Fibroblast of lung (primary cell): ENCODE measurements around the gene CHCHD6. TPM values are rescaled to one million over a fixed set of nuclear protein-coding genes. Genes with fewer than 3 reads are reported as not detected.

Source experiments
- DNase-seq, 2 donors: peaks; one replicate each; pipeline versions ENCODE4 v3.0.0 to v3.0.0-alpha.2; 2010; ENCODE audit warnings: low read depth in 2 of 2
- H2AFZ ChIP-seq: 2 replicates; pipeline ENCODE4 v1.5.1; 2012; ENCODE audit warnings: low read length, control low read depth, inconsistent platforms
- H3K27ac ChIP-seq: 2 replicates; pipeline ENCODE4 v1.5.1; 2011; ENCODE audit warnings: low read length, control low read depth; ENCODE audit not compliant: insufficient read depth
- H3K27me3 ChIP-seq: 2 replicates; pipeline ENCODE4 v1.5.1; 2011; ENCODE audit warnings: mild to moderate bottlenecking, low read length; ENCODE audit not compliant: control insufficient read depth, insufficient read depth
- H3K36me3 ChIP-seq: 2 replicates; pipeline ENCODE4 v1.5.1; 2011; ENCODE audit warnings: low read length; ENCODE audit not compliant: control insufficient read depth, insufficient read depth
- H3K4me1 ChIP-seq: 2 replicates; pipeline ENCODE4 v1.5.1; 2011; ENCODE audit warnings: low read length; ENCODE audit not compliant: control insufficient read depth, insufficient read depth; ENCODE audit errors: extremely low read depth
- H3K4me2 ChIP-seq: 2 replicates; pipeline ENCODE4 v1.5.1; 2011; ENCODE audit warnings: low read length, control low read depth; ENCODE audit not compliant: insufficient read depth; ENCODE audit errors: extremely low read depth
- H3K4me3 ChIP-seq, 4 experiments: fragments of 200-600 bp in 1 of 4; sonication (generic) in 1 of 4; replicated peaks in 1 of 4; 2 replicates each; pipeline ENCODE4 v1.5.1; 2011 to 2016; ENCODE audit warnings: low read length in 4 of 4, low read depth in 3 of 4, mild to moderate bottlenecking in 3 of 4, control low read depth in 2 of 4, inconsistent platforms in 1 of 4, mixed read lengths in 1 of 4; ENCODE audit not compliant: insufficient read depth in 1 of 4; ENCODE audit errors: control extremely low read depth in 1 of 4
- H3K79me2 ChIP-seq: 2 replicates; pipeline ENCODE4 v1.5.1; 2012; ENCODE audit warnings: mild to moderate bottlenecking, low read length, inconsistent platforms; ENCODE audit not compliant: control insufficient read depth, insufficient read depth
- H3K9ac ChIP-seq: 2 replicates; pipeline ENCODE4 v1.5.1; 2011; ENCODE audit warnings: mild to moderate bottlenecking, low read length, control low read depth; ENCODE audit not compliant: insufficient read depth
- H3K9me3 ChIP-seq: 2 replicates; pipeline ENCODE4 v1.5.1; 2012; ENCODE audit warnings: low read depth, low read length; ENCODE audit not compliant: control insufficient read depth, insufficient read depth
- H4K20me1 ChIP-seq: 2 replicates; pipeline ENCODE4 v1.5.1; 2011; ENCODE audit warnings: low read length; ENCODE audit not compliant: control insufficient read depth, insufficient read depth; ENCODE audit errors: extremely low read depth
- EZH2 ChIP-seq: IDR thresholded peaks from 2 replicates; pipeline ENCODE4 v1.5.1; 2012; ENCODE audit warnings: low read length, control low read depth, mild to moderate bottlenecking; ENCODE audit errors: missing control alignments
- polyA plus RNA-seq, 2 donors: library from polyadenylated mRNA; depleted of rRNA in 1 of 2; stranded (reverse) in 1 of 2; unstranded in 1 of 2; fragments of >200 nt; gene quantifications; 2 replicates each; pipeline ENCODE4 v1.2.1, GENCODE V29; 2011 to 2012; ENCODE audit warnings: missing spikeins in 1 of 2
- total RNA-seq: library from RNA; depleted of rRNA; stranded (reverse); fragments of >200 nt; gene quantifications from 2 replicates; pipeline ENCODE4 v1.2.1, GENCODE V29; 2014
- TF ChIP-seq, protein P1 (sequence below), 2 donors: IDR thresholded peaks in 1 of 2; conservative IDR thresholded peaks in 1 of 2; 1 replicate in 1 of 2; 2 replicates in 1 of 2; pipeline ENCODE4 v1.5.1; 2011 to 2012; ENCODE audit warnings: low read length in 2 of 2, control low read depth in 1 of 2, inconsistent platforms in 1 of 2, low read depth in 1 of 2, mild to moderate bottlenecking in 1 of 2

Gene CHCHD6
- total and polyA plus RNA-seq, 2 donors (not counting 1 experiment from before 2014, with no cell fraction given): 9.5 to 11.1 TPM

GRCh38 chr3:126916546-126916945, 212.5 kb downstream of the CHCHD6 start:
- TF ChIP-seq, protein P1, sequence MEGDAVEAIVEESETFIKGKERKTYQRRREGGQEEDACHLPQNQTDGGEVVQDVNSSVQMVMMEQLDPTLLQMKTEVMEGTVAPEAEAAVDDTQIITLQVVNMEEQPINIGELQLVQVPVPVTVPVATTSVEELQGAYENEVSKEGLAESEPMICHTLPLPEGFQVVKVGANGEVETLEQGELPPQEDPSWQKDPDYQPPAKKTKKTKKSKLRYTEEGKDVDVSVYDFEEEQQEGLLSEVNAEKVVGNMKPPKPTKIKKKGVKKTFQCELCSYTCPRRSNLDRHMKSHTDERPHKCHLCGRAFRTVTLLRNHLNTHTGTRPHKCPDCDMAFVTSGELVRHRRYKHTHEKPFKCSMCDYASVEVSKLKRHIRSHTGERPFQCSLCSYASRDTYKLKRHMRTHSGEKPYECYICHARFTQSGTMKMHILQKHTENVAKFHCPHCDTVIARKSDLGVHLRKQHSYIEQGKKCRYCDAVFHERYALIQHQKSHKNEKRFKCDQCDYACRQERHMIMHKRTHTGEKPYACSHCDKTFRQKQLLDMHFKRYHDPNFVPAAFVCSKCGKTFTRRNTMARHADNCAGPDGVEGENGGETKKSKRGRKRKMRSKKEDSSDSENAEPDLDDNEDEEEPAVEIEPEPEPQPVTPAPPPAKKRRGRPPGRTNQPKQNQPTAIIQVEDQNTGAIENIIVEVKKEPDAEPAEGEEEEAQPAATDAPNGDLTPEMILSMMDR (conservative IDR thresholded peaks at IDR 0.05 in 1 of 2, IDR thresholded peaks at IDR 0.05 in 1 of 2; ENCODE audit: low read depth in 1 of 2, low read length in 2 of 2): no peak
- TF ChIP-seq EZH2: no peak
- Histone ChIP-seq H3K4me1 (no peaks in the 10 kb centered on the region), H3K27ac (no peak overlapping the region), H3K36me3 (no peaks in the 10 kb centered on the region), H3K4me2 (no peak overlapping the region), H3K79me2 (no peaks in the 10 kb centered on the region), H4K20me1 (no peaks in the 10 kb centered on the region), H3K27me3 (no peaks in the 10 kb centered on the region), H2AFZ (no peak overlapping the region), H3K9me3 (no peaks in the 10 kb centered on the region), H3K4me3 (no peak overlapping the region), H3K9ac (no peak overlapping the region)
- DNase-seq: no peak

- TF ChIP-seq, protein P1 (conservative IDR thresholded peaks at IDR 0.05 in 1 of 2, IDR thresholded peaks at IDR 0.05 in 1 of 2; ENCODE audit: low read depth in 1 of 2, low read length in 2 of 2): no peak
- TF ChIP-seq EZH2: no peak
- Histone ChIP-seq H3K4me3 (no peak overlapping the region), H3K9me3 (no peaks in the 10 kb centered on the region), H3K27me3 (no peaks in the 10 kb centered on the region), H3K79me2 (no peaks in the 10 kb centered on the region), H3K27ac (no peak overlapping the region), H3K36me3 (no peaks in the 10 kb centered on the region), H4K20me1 (no peaks in the 10 kb centered on the region), H3K9ac (no peak overlapping the region), H2AFZ (no peak overlapping the region), H3K4me2 (no peak overlapping the region), H3K4me1 (no peaks in the 10 kb centered on the region)
- DNase-seq: no peak
Measured at GRCh38 chr3:126917232-126917804, 213.3 kb downstream of the CHCHD6 start.

GRCh38 chr3:126918355-126918821, 214.3 kb downstream of the CHCHD6 start:
- no peak overlapping the region for H3K4me2 ChIP-seq
- H3K36me3 ChIP-seq: no peaks in the 10 kb centered on the region
- no peaks in the 10 kb centered on the region for H3K79me2 ChIP-seq
- no peak for DNase-seq
- no peaks in the 10 kb centered on the region for H3K27me3 ChIP-seq
- H4K20me1 ChIP-seq: no peaks in the 10 kb centered on the region
- H3K9me3 ChIP-seq: no peaks in the 10 kb centered on the region
- no peak overlapping the region for H3K27ac ChIP-seq
- TF ChIP-seq, protein P1 (conservative IDR thresholded peaks at IDR 0.05 in 1 of 2, IDR thresholded peaks at IDR 0.05 in 1 of 2; ENCODE audit: low read depth in 1 of 2, low read length in 2 of 2): no peak
- no peak for TF ChIP-seq EZH2
- no peak overlapping the region for H3K4me3 ChIP-seq
- no peaks in the 10 kb centered on the region for H3K4me1 ChIP-seq
- H2AFZ ChIP-seq: no peak overlapping the region
- H3K9ac ChIP-seq: no peak overlapping the region
